DMS53 treated with DMSO at 0.1 percent for 48 hours (cell line): ENCODE results near the gene MEF2A.
"Not testable (repeated sequence)": the region's sequence is repeated elsewhere in the genome, so short reads cannot be mapped to it uniquely, and the experiment has no call there.

Source experiments
- DNase-seq: peaks from one replicate; lab custom pipeline; 2025; ENCODE audit not compliant: unreplicated experiment; lab: John Stamatoyannopoulos, UW

The MEF2A gene

GRCh38 chr15:99565299-99566156 is at the start of gene MEF2A:
TSS of gene MEF2A (plus strand) at chr15:99565984. CDS start at chr15:99633120, 67,136 bp downstream.
- peak; percentile 57 for DNase-seq

- no peak for DNase-seq
These were observed 47.6 kb upstream of the MEF2A start for GRCh38 chr15:99518191-99518590.

DNA sequence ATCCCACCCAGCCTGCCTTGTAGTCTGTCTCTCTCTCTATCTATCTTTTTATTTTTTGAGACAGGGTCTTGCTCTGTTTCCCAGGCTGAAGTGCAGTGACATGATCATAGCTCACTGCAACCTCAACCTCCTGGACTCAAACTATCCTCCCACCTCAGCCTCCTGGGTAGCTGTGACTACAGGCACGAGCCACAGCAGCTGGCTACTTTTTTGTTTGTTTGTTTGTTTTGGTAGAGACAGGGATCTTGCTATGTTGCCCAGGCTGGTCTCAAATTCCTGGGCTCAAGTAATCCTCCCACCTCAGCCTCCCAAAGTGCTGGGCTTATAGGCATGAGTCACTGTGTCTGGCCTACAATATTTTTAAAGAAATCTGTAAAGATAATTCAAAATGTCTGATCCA is 46.4 kb upstream of the MEF2A start:
- DNase-seq, result not testable (repeated sequence)

DNA sequence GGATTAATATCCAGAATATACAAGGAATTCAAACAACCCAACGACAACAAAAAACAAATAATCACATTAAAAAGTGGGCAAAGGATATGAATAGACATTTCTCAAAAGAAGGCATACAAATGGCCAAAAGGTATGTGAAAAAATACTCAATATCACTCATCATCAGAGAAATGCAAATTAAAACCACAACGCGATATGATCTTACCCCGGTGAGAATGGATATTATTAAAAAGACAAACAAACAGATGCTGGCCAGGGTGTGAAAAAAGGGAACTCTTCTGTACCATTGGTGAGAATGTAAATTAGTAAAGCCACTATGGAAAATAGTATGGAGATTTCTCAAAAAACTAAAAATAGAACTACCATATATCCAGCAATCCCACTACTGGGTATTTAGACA is 43.5 kb upstream of the MEF2A start:
- no peak for DNase-seq

DNA sequence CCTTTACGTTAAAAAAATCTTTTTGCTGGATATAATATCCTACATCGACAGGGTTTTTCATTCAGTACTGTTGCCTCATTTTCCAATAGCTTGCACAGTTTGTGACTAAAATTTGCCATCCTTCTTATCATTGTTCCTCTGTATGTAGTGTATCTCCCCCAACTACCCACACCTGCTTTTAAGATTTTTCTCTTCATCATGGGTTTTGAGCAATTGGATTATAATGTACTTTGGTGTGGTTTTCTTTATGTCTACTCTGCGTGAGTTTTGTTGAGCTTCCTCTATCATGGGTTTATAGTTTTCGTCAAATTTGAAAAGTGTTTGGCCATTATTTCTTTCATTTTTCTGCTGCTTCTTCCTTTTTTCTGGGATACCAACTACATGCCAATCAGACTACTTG is 39.6 kb upstream of the MEF2A start:
- DNase-seq, result no peak

DNA sequence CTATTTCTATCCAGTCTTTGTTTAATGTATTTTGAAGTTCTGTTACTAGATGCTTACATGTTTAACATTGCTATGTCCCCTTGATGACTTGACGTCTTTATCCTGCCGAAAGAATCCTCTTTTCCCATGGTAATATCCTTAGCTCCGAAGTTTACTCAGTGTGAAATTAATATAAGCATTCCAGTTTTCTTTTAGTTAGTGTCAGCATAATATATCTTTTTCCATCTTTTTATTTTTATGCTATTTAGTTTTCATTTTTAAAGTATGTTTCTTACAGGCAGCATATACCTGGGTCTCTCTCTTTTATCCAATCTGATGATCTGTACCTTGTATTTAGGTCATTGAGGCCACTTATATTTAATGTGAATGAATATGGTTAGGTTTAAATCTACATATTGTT is 39.1 kb upstream of the MEF2A start:
- no peak for DNase-seq

- DNase-seq, result no peak
These were observed 29.3 kb upstream of the MEF2A start for GRCh38 chr15:99536422-99537040.

DNA sequence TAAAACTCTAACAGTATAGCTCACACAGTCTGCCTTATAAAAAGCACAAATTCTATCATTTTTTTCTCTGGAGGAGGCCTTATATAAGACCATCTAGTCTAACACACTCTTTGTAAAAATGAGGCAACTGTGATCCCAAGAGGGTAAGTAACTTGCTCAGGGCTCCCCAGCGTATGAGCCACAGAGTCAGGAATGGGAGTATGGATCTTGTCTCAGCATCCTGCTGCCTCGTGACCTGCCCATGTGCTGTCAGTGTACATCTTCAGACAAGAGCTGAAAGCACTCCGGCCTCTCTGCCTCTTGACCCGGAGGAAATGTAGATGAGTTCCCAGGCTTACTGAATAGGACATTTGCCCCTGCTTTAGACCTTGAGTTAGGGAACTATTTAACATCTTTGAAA is 28.4 kb upstream of the MEF2A start:
- no peak for DNase-seq

GRCh38 chr15:99538261-99538660 is 27.5 kb upstream of the MEF2A start:
- DNase-seq, result no peak

DNA sequence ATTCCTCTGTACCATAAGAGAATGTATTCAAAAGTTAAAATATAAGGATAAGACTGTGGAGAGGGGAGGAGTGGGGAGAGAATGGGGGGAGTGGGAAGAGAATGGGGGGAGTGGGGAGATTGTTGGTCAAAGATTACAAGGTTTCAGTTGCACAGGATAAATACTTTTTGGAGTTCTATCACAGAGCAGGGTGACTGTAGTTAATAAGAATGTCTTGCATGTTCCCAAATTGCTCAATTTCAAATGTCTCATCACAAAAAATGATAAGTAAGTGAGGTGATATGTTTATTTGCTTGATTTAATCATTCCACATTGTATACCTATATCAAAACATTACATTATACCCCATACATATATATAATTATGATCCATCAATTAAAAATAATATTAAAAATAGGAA is 23.0 kb upstream of the MEF2A start:
- no peak for DNase-seq

DNA sequence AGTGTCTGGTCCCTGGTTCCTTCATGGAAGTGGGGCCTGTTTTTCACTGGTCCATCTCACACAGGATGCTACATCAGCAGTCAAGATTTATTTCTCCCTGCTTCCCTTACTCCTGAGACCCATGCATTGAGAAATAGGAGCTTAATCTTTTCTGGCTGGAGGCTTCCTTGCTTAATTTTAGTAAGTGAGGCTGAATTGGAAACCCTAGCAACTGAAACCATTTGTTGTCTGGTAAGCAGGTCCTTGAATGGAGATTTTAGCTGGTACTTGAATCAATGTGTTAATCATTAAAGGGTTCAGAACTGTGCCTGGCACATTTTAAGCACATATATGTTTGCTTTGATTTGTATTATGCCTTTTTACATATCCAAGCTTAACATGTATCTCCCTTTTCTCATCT is 20.2 kb upstream of the MEF2A start:
- no peak for DNase-seq

- no peak for DNase-seq
These were observed 19.2 kb upstream of the MEF2A start for GRCh38 chr15:99546441-99547100.

DNA sequence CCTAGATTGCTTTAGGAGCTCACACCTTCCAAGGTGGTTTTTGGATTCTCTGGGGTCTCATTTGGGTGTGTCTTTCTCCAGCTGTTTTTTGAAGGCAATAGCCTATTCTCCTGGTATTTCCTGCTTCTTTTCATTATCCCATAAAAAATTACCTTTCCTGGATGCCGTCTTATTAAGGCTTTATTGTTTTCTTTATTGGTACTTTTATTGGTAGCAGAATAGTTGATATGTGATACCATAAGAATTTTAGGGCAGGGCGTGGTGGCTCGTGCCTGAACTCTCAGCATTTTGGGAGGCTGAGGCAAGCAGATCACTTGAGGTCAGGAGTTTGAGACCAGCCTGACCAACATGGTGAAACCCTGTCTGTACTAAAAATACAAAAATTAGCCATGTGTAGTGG is 18.3 kb upstream of the MEF2A start:
- no peak for DNase-seq

- DNase-seq, result no peak
These were observed 15.7 kb upstream of the MEF2A start for GRCh38 chr15:99550077-99550476.

GRCh38 chr15:99552111-99552510 is 13.7 kb upstream of the MEF2A start:
- DNase-seq, result no peak

- DNase-seq, result no peak
These were observed 10.8 kb upstream of the MEF2A start for GRCh38 chr15:99554880-99555488.

DNA sequence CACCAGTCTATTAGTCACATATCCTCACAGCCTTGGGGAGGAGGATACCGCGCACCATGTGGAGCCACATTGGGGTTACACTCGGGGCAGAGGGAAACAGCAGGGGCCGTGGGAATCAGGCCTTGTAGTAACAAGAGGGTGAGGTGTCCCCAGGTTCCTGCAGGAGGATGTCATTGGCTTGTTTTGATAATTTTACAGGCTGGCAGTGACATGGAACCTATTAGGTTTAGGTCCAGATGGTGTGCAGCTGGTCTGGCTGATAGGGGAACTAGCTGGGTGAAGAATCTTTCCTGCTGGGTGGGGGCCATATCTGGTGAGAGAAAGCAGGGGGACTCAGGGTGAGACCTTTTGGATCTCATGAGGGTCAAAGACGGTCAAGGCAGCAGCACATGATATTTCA is 9.8 kb upstream of the MEF2A start:
- DNase-seq, result no peak

DNA sequence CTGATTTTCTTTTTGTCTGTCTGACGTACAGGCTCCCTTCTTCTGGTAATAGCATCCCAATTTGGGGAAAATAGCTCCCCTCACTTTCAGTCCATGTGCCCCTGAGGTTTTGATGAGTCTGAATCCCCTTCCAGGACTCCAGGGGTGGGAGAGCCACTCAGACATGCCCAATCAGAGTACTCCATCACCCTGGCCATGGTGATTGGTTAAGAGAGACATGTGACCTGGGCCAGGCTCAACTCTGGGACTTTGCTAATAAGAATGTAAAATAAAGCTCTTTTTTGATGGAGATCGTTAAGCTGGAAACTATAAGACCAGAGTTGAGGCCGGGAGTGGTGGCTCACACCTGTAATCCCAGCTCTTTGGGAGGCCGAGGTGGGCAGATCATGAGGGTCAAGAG is 9.2 kb upstream of the MEF2A start:
- no peak for DNase-seq

DNA sequence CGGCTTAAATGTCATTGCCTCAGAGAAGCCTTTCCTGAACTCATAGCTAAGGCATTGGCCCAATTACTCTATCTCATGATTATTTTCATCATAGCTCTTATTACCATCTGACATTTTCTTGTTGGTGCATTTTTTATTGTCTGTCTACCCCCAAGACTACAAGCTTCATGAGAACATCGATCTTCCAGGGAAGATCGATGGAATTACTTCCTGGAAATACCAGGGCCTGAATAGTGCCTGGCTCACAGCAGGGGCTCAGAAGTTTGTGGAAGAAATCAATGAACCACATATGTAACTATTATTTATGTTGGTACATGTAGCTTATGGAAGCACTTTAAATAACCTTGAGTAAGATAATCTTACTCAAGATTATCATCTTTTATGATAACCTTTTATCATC is 7.7 kb upstream of the MEF2A start:
- DNase-seq, result no peak

DNA sequence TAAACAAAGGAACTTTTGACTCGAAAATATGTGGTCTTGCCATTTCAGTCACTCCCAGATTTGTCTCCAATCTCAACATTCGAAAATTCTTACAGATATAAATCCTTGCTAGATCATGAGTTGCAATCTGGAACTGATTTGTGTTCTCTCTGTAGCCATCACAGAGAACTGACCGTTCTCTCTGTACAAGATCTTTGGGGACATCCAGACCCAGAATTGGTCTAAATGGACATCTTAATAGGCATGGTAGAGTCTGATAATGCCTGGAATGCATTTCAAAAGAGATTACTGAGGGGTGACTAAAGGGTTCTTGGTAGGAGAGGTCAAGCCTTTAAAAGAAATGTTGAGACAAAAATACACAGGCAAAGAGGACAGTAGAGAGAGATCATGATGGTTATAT is 7.2 kb upstream of the MEF2A start:
- no peak for DNase-seq

DNA sequence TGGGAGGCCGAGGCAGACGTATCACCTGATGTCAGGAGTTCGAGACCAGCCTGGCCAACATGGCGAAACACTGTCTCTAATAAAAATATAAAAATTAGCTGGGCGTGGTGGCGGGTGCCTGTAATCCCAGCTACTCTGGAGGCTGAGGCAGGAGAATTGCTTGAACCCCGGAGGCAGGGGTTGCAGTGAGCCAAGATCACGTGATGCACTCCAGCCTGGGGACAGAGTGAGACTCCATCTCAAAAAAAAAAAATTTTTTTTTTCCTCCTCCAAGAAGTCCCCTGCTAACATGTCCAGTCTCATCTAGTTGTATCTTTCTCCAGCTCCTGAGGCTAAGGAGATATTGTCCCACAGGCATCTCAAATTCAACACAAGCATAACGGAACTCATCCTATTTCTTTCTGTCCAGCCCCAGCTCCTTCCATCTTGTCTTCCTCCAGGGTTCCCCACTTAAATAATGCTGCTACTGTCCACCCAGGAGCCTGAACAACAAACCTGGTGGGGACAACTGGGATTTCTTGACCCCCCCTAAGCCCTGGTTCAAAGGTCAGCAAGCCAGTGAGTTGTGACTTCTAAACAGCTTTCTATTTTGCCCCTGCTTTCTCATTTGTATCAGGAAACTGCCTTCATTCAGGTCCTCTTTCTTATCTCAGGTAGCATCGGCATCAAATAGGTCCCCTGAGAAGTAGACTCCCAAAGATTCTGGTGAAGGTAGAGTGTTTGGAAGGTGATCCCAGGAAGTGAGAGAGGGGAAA is 4.1 kb upstream of the MEF2A start:
- DNase-seq, result no peak
